Neural cell (in vitro differentiated cells): Measurements from ENCODE around the gene RAB32. TPM values are rescaled to one million over a fixed set of nuclear protein-coding genes. Genes with fewer than 3 reads are reported as not detected.

Source experiments
- H2AFZ ChIP-seq: fragments of 200-600, 300-800 bp; sonication (generic), shearing (Covaris generic); 2 replicates; pipeline ENCODE4 v1.6.0; 2014; ENCODE audit warnings: low read depth, mild to moderate bottlenecking, antibody characterized with exemption, low read length, moderate library complexity
- H3F3A ChIP-seq: fragments of 200-600 bp; shearing (Covaris generic); 2 replicates; pipeline ENCODE4 v1.6.1; 2016; ENCODE audit warnings: mild to moderate bottlenecking, moderate library complexity, mixed read lengths, antibody characterized with exemption, low read length; ENCODE audit not compliant: insufficient read depth, poor library complexity, severe bottlenecking
- H3K27ac ChIP-seq: fragments of 200-600, 300-800 bp; sonication (generic), shearing (Covaris generic); 2 replicates; pipeline ENCODE4 v1.5.1; 2014; ENCODE audit warnings: mild to moderate bottlenecking, low read length, moderate library complexity
- H3K27me3 ChIP-seq: fragments of 300-800, 200-600 bp; sonication (generic), shearing (Covaris generic); 2 replicates; pipeline ENCODE4 v1.6.0; 2014; ENCODE audit warnings: mild to moderate bottlenecking, low read depth, low read length, moderate library complexity; ENCODE audit not compliant: insufficient read depth
- H3K36me3 ChIP-seq: fragments of 300-800, 200-600 bp; sonication (generic), shearing (Covaris generic); 2 replicates; pipeline ENCODE4 v1.5.1; 2014; ENCODE audit warnings: mild to moderate bottlenecking, antibody characterized with exemption, low read length, moderate library complexity; ENCODE audit not compliant: insufficient read depth
- H3K4me2 ChIP-seq: fragments of 300-800, 200-600 bp; sonication (generic), shearing (Covaris generic); 2 replicates; pipeline ENCODE4 v1.6.0; 2014; ENCODE audit warnings: mild to moderate bottlenecking, low read length
- H3K4me3 ChIP-seq: fragments of 300-800, 200-600 bp; sonication (generic), shearing (Covaris generic); 2 replicates; pipeline ENCODE4 v1.5.1; 2014; ENCODE audit warnings: mild to moderate bottlenecking, low read length, moderate library complexity
- H3K79me2 ChIP-seq: fragments of 200-600 bp; shearing (Covaris generic); replicated peaks from 2 replicates; pipeline ENCODE4 v1.6.0; 2014; ENCODE audit warnings: mild to moderate bottlenecking, low read length, moderate library complexity; ENCODE audit not compliant: insufficient read depth
- H3K9ac ChIP-seq: fragments of 300-800, 200-600 bp; sonication (generic), shearing (Covaris generic); 2 replicates; pipeline ENCODE4 v1.6.1; 2016; ENCODE audit warnings: mild to moderate bottlenecking, low read length, mixed read lengths
- H3K9me2 ChIP-seq: fragments of 200-600 bp; shearing (Covaris generic); 2 replicates; pipeline ENCODE4 v1.6.1; 2016; ENCODE audit warnings: mild to moderate bottlenecking, low read length, mixed read lengths; ENCODE audit not compliant: insufficient read depth
- H3K9me3 ChIP-seq: fragments of 200-600, 300-800 bp; sonication (generic), shearing (Covaris generic); 2 replicates; pipeline ENCODE4 v1.6.1; 2016; ENCODE audit warnings: mild to moderate bottlenecking, mixed run types, low read length, moderate library complexity, mixed read lengths
- H4K20me1 ChIP-seq: fragments of 200-600 bp; shearing (Covaris generic); 2 replicates; pipeline ENCODE4 v1.6.1; 2016; ENCODE audit warnings: mild to moderate bottlenecking, mixed run types; ENCODE audit not compliant: insufficient read depth
- EP300 ChIP-seq: fragments of 450-650 bp; conservative IDR thresholded peaks from 2 replicates; pipeline ENCODE4 v1.6.1; 2014; ENCODE audit warnings: antibody characterized with exemption, mild to moderate bottlenecking, moderate library complexity; ENCODE audit not compliant: poor library complexity, severe bottlenecking
- EZH2 ChIP-seq: fragments of 200-600, 300-800 bp; shearing (Covaris generic), sonication (generic); IDR thresholded peaks from 2 replicates; pipeline ENCODE4 v1.6.1; 2014; ENCODE audit warnings: antibody characterized with exemption, low read length, borderline replicate concordance, mild to moderate bottlenecking; ENCODE audit not compliant: insufficient read depth, poor library complexity, severe bottlenecking
- MXI1 ChIP-seq: fragments of 450-650 bp; conservative IDR thresholded peaks from 2 replicates; pipeline ENCODE4 v1.6.1; 2014; ENCODE audit warnings: antibody characterized with exemption, mild to moderate bottlenecking; ENCODE audit not compliant: poor library complexity, severe bottlenecking
- POLR2AphosphoS5 ChIP-seq: IDR thresholded peaks from 2 replicates; pipeline ENCODE4 v1.6.1; 2012
- RAD21 ChIP-seq: fragments of 450-650 bp; conservative IDR thresholded peaks from 2 replicates; pipeline ENCODE4 v1.6.1; 2014; ENCODE audit warnings: antibody characterized with exemption, mild to moderate bottlenecking, moderate library complexity
- SMC3 ChIP-seq: fragments of 450-650 bp; conservative IDR thresholded peaks from 2 replicates; pipeline ENCODE4 v1.6.1; 2014; ENCODE audit warnings: antibody characterized with exemption, mild to moderate bottlenecking, moderate library complexity; ENCODE audit not compliant: poor library complexity
- TAF1 ChIP-seq: IDR thresholded peaks from 2 replicates; pipeline ENCODE4 v1.6.1; 2012; ENCODE audit warnings: low read depth
- polyA plus RNA-seq: library from polyadenylated mRNA; depleted of rRNA; stranded (reverse); fragments of >200 nt; gene quantifications from 2 replicates; pipeline ENCODE4 v1.2.3, GENCODE V29; 2014
- TF ChIP-seq, protein P1 (sequence below): IDR thresholded peaks from 2 replicates; pipeline ENCODE4 v1.6.1; 2012; ENCODE audit warnings: borderline replicate concordance
- TF ChIP-seq, protein P2 (sequence below): fragments of 450-650 bp; IDR thresholded peaks from 2 replicates; pipeline ENCODE4 v1.5.1; 2014; ENCODE audit warnings: antibody characterized with exemption, mild to moderate bottlenecking, moderate library complexity; ENCODE audit not compliant: poor library complexity, severe bottlenecking

Gene RAB32
- polyA plus RNA-seq, 1 donor from 2014 or later, result 1.8 TPM

DNA sequence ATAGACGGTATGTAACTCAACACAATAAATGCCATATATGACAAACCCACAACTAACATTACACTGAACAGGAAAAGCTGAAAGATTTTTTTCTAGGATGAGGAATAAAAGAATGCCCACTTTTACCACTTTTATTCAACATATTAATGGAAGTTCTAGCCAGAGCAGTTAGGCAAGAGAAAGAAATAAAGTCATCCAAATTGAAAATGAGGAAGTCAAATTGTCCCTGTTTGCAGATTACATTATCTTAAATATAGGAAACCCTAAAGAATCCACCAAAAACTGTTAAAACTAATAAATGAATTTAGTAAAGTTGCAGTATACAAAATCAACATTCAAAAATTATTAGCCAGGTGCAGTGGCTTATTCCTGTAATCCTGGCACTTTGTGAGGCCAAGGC is 30.6 kb downstream of the RAB32 start:
- H3K27ac ChIP-seq, result no peak overlapping the region
- no peaks in the 10 kb centered on the region for H4K20me1 ChIP-seq
- no peak overlapping the region for H3K4me3 ChIP-seq
- H3K9me3 ChIP-seq, result no peaks in the 10 kb centered on the region
- no peak overlapping the region for H2AFZ ChIP-seq
- no peaks in the 10 kb centered on the region for H3K27me3 ChIP-seq
- H3K9ac ChIP-seq, result no peak overlapping the region
- H3K9me2 ChIP-seq, result no peaks in the 10 kb centered on the region
- no peak for TF ChIP-seq TAF1
- TF ChIP-seq SMC3, result no peak
- TF ChIP-seq, protein P1, sequence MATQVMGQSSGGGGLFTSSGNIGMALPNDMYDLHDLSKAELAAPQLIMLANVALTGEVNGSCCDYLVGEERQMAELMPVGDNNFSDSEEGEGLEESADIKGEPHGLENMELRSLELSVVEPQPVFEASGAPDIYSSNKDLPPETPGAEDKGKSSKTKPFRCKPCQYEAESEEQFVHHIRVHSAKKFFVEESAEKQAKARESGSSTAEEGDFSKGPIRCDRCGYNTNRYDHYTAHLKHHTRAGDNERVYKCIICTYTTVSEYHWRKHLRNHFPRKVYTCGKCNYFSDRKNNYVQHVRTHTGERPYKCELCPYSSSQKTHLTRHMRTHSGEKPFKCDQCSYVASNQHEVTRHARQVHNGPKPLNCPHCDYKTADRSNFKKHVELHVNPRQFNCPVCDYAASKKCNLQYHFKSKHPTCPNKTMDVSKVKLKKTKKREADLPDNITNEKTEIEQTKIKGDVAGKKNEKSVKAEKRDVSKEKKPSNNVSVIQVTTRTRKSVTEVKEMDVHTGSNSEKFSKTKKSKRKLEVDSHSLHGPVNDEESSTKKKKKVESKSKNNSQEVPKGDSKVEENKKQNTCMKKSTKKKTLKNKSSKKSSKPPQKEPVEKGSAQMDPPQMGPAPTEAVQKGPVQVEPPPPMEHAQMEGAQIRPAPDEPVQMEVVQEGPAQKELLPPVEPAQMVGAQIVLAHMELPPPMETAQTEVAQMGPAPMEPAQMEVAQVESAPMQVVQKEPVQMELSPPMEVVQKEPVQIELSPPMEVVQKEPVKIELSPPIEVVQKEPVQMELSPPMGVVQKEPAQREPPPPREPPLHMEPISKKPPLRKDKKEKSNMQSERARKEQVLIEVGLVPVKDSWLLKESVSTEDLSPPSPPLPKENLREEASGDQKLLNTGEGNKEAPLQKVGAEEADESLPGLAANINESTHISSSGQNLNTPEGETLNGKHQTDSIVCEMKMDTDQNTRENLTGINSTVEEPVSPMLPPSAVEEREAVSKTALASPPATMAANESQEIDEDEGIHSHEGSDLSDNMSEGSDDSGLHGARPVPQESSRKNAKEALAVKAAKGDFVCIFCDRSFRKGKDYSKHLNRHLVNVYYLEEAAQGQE, result no peak
- no peak for TF ChIP-seq POLR2AphosphoS5
- no peak for TF ChIP-seq EP300
- TF ChIP-seq MXI1, result no peak
- TF ChIP-seq EZH2, result no peak
- TF ChIP-seq, protein P2, sequence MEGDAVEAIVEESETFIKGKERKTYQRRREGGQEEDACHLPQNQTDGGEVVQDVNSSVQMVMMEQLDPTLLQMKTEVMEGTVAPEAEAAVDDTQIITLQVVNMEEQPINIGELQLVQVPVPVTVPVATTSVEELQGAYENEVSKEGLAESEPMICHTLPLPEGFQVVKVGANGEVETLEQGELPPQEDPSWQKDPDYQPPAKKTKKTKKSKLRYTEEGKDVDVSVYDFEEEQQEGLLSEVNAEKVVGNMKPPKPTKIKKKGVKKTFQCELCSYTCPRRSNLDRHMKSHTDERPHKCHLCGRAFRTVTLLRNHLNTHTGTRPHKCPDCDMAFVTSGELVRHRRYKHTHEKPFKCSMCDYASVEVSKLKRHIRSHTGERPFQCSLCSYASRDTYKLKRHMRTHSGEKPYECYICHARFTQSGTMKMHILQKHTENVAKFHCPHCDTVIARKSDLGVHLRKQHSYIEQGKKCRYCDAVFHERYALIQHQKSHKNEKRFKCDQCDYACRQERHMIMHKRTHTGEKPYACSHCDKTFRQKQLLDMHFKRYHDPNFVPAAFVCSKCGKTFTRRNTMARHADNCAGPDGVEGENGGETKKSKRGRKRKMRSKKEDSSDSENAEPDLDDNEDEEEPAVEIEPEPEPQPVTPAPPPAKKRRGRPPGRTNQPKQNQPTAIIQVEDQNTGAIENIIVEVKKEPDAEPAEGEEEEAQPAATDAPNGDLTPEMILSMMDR, result no peak
- TF ChIP-seq RAD21, result no peak
- no peak overlapping the region for H3K4me2 ChIP-seq
- no peaks in the 10 kb centered on the region for H3K36me3 ChIP-seq
- H3F3A ChIP-seq, result no peaks in the 10 kb centered on the region
- no peaks in the 10 kb centered on the region for H3K79me2 ChIP-seq

DNA sequence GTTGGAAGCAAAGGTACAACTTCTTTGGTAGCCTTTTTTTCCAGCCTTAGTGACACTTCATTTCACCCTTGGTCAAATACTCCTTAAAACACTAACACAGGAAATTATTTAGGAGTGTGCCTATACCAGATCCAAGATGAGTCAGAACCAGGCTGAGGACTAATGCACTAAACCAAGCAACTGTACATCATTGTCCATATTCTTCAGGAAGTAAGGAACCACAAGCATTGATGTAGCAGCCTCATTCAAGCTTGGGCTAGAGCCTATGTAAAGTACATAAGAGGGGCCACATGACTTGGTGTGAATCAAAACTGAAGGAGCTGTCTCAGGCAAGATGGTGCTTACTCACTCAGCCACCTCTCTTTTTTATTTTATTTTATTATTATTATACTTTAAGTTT is 34.4 kb downstream of the RAB32 start:
- no peak for TF ChIP-seq EP300
- no peak for TF ChIP-seq RAD21
- no peak for TF ChIP-seq TAF1
- TF ChIP-seq, protein P2, result no peak
- no peak for TF ChIP-seq MXI1
- TF ChIP-seq SMC3, result no peak
- TF ChIP-seq EZH2, result no peak
- TF ChIP-seq POLR2AphosphoS5, result no peak
- no peaks in the 10 kb centered on the region for H3K79me2 ChIP-seq
- H2AFZ ChIP-seq, result no peak overlapping the region
- no peak overlapping the region for H3K27ac ChIP-seq
- no peak overlapping the region for H3K4me2 ChIP-seq
- H3K9ac ChIP-seq, result no peak overlapping the region
- H4K20me1 ChIP-seq, result no peaks in the 10 kb centered on the region
- H3K9me3 ChIP-seq, result no peaks in the 10 kb centered on the region
- no peaks in the 10 kb centered on the region for H3F3A ChIP-seq
- no peaks in the 10 kb centered on the region for H3K36me3 ChIP-seq
- H3K27me3 ChIP-seq, result no peaks in the 10 kb centered on the region
- H3K4me3 ChIP-seq, result no peak overlapping the region
- no peaks in the 10 kb centered on the region for H3K9me2 ChIP-seq
